ENCODE data around the gene WNK2.
"Not testable (repeated sequence)": the region's sequence is repeated elsewhere in the genome, so short reads cannot be mapped to it uniquely, and the experiment has no call there.

WNK2 gene

GRCh38 chr9:93236541-93237206 lies 52.7 kb downstream of the WNK2 start:
- no peak for DNase-seq (ENCODE audit: low spot score)

GRCh38 chr9:93237540-93237939 lies 53.6 kb downstream of the WNK2 start:
- no peak for DNase-seq (ENCODE audit: low spot score)

GRCh38 chr9:93238953-93239925 lies 55.3 kb downstream of the WNK2 start:
- DNase-seq (ENCODE audit: low spot score) = no peak

- DNase-seq (ENCODE audit: low spot score) = no peak
Measured at GRCh38 chr9:93240891-93241334, 57.0 kb downstream of the WNK2 start.

GRCh38 chr9:93243112-93243511 lies 59.2 kb downstream of the WNK2 start:
- DNase-seq (ENCODE audit: low spot score) = no peak

- no peak for DNase-seq (ENCODE audit: low spot score)
Measured at GRCh38 chr9:93244101-93244500, 60.2 kb downstream of the WNK2 start.

- no peak for DNase-seq (ENCODE audit: low spot score)
Measured at GRCh38 chr9:93244510-93245436, 60.8 kb downstream of the WNK2 start.

GRCh38 chr9:93245437-93245970 lies 61.6 kb downstream of the WNK2 start:
- no peak for DNase-seq (ENCODE audit: low spot score)

GRCh38 chr9:93246111-93246510 lies 62.2 kb downstream of the WNK2 start:
- DNase-seq (ENCODE audit: low spot score) = no peak

GRCh38 chr9:93246526-93246925 lies 62.6 kb downstream of the WNK2 start:
- DNase-seq (ENCODE audit: low spot score) = no peak

- DNase-seq (ENCODE audit: low spot score) = no peak
Measured at GRCh38 chr9:93247099-93247865, 63.3 kb downstream of the WNK2 start.

- no peak for DNase-seq (ENCODE audit: low spot score)
Measured at GRCh38 chr9:93247892-93248291, 64.0 kb downstream of the WNK2 start.

- DNase-seq (ENCODE audit: low spot score) = no peak
Measured at GRCh38 chr9:93248386-93249040, 64.6 kb downstream of the WNK2 start.

- DNase-seq (ENCODE audit: low spot score) = no peak
Measured at GRCh38 chr9:93250185-93250584, 66.2 kb downstream of the WNK2 start.

- DNase-seq (ENCODE audit: low spot score) = not testable (repeated sequence)
Measured at GRCh38 chr9:93251309-93251708, 67.4 kb downstream of the WNK2 start.

GRCh38 chr9:93252116-93252780 lies 68.3 kb downstream of the WNK2 start:
- no peak for DNase-seq (ENCODE audit: low spot score)

- DNase-seq (ENCODE audit: low spot score) = no peak
Measured at GRCh38 chr9:93252781-93253530, 69.0 kb downstream of the WNK2 start.

- DNase-seq (ENCODE audit: low spot score) = no peak
Measured at GRCh38 chr9:93253633-93254032, 69.7 kb downstream of the WNK2 start.

- DNase-seq (ENCODE audit: low spot score) = no peak
Measured at GRCh38 chr9:93254061-93254481, 70.1 kb downstream of the WNK2 start.

Data from ecto neural progenitor cell (in vitro differentiated cells).